Ovary (tissue), 9 donors: ENCODE data around the gene LRRC72. TPM values are rescaled to one million over a fixed set of nuclear protein-coding genes. Genes with fewer than 3 reads are reported as not detected.
A peak's percentile ranks its signal among the peaks of the same experiment; 100 is the strongest.

Experiments
- DNase-seq, 5 donors: peaks; one replicate each; pipeline ENCODE4 v3.0.0-alpha.2; 2019 to 2020
- H3K27ac ChIP-seq, 2 donors: fragments of 200-600 bp; one replicate each; pipeline versions ENCODE4 v1.5.1 to v1.8.0; 2019 to 2022
- H3K27me3 ChIP-seq: fragments of 200-600 bp; one replicate; pipeline ENCODE4 v1.8.0; 2022
- H3K36me3 ChIP-seq: fragments of 200-600 bp; sonication (generic); one replicate; pipeline ENCODE4 v1.5.1; 2019
- H3K4me1 ChIP-seq: one replicate; pipeline ENCODE4 v1.8.1; 2013; ENCODE audit warnings: mild to moderate bottlenecking, moderate library complexity; ENCODE audit not compliant: insufficient read depth
- H3K4me3 ChIP-seq: fragments of 200-600 bp; sonication (generic); one replicate; pipeline ENCODE4 v1.5.1; 2017
- H3K9me3 ChIP-seq, 2 donors: fragments of 200-600 bp in 1 of 2; sonication (generic) in 1 of 2; one replicate each; pipeline versions ENCODE4 v1.5.1 to v1.8.1; 2013 to 2019; ENCODE audit warnings: mild to moderate bottlenecking in 1 of 2, moderate library complexity in 1 of 2
- EP300 ChIP-seq: sonication (generic); formaldehyde crosslinking; IDR thresholded peaks from one replicate; pipeline ENCODE4 v1.6.1; 2017; ENCODE audit warnings: antibody characterized with exemption
- POLR2A ChIP-seq: fragments of 450-650 bp; IDR thresholded peaks from one replicate; pipeline ENCODE4 v1.6.1; 2017; ENCODE audit warnings: antibody characterized with exemption, mild to moderate bottlenecking, moderate library complexity
- WGBS, 3 donors: extraction: QIAGEN DNeasy Blood & Tissue Kit in 1 of 3; methylation state at CpG; one replicate each; pipeline versions ENCODE4 v1.1.5 to v1.1.7; 2013 to 2017; 5-methylcytosine and 5-hydroxymethylcytosine counted together
- intact Hi-C, 4 donors: fragments of 100-400 bp; cut with DNase I; formaldehyde crosslinking; loops; one replicate each; pipeline versions ENCODE4 v1.11.0 to v1.15.1; 2022 to 2023
- polyA plus RNA-seq, 2 donors: library from polyadenylated mRNA; stranded (reverse); fragments of 200-250 nt in 1 of 2; fragments of 350-450 nt in 1 of 2; fragmentation: Illumina TruSeq in 1 of 2; extraction: RNeasy Lipid Tissue Mini Kit (QIAGEN cat#74804) in 1 of 2; gene quantifications; one replicate each; pipeline ENCODE4 v1.2.3, GENCODE V29; 2013 to 2014
- total RNA-seq, 7 donors: library from RNA; depleted of rRNA in 2 of 7; stranded (reverse); fragments of >200 nt in 2 of 7; fragmentation: NEBNext Ultra II Directional in 3 of 7; extraction: Animal tissue kit (Norgen Biotek cat#: 25700) in 3 of 7; gene quantifications; one replicate each; pipeline versions ENCODE4 v1.1.0 to v1.2.4, GENCODE V29; 2016 to 2023
- TF ChIP-seq, protein P1 (sequence below), 3 donors: fragments of 450-650 bp in 2 of 3; fragments of 200-600 bp in 1 of 3; IDR thresholded peaks; one replicate each; pipeline versions ENCODE4 v1.5.1 to v1.8.0; 2016 to 2022; ENCODE audit warnings: antibody characterized with exemption in 3 of 3, mild to moderate bottlenecking in 1 of 3
- donor health status: DM: no; HTN: no; CAD: no; lungs with moderate emphysema.
- donor health status: DM: no; HTN: no; CAD: no.
- donor health status: Bipolar disorder and iron deficiency.
- donor health status: DM: yes; HTN: yes; CAD: no.
- donor health status: DM: no; HTN: no; CAD: no.
- donor health status: DM: yes; HTN: yes; CAD: no.

The LRRC72 gene
- total and polyA plus RNA-seq, 9 donors, result not detected

DNA sequence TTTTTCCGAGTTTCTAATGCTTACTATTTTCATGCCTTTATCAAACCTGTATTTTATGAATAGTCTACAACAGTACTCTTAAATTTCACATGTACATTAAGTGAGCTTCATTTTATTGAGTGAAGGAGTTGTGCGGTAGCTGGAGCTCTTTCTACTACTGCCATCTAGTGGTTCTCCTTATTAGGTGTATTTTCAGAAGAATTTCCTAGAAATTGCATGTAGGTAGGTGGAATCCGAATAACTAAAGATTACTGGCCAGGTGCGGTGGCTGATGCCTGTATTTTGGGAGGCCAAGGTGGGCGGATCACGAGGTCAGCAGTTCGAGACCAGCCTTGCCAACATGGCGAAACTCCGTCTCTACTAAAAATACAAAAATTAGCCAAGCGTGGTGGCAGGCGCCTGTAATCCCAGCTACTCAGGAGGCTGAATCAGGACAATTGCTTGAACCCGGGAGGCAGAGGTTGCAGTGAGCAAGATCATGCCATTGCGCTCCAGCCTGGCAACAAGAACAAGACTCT, 38.3 kb downstream of the LRRC72 start:
- 26 to 29% (median 28%) methylated on average over 13 of the region's 13 CpGs for WGBS, 3 donors
- TF ChIP-seq, protein P1, sequence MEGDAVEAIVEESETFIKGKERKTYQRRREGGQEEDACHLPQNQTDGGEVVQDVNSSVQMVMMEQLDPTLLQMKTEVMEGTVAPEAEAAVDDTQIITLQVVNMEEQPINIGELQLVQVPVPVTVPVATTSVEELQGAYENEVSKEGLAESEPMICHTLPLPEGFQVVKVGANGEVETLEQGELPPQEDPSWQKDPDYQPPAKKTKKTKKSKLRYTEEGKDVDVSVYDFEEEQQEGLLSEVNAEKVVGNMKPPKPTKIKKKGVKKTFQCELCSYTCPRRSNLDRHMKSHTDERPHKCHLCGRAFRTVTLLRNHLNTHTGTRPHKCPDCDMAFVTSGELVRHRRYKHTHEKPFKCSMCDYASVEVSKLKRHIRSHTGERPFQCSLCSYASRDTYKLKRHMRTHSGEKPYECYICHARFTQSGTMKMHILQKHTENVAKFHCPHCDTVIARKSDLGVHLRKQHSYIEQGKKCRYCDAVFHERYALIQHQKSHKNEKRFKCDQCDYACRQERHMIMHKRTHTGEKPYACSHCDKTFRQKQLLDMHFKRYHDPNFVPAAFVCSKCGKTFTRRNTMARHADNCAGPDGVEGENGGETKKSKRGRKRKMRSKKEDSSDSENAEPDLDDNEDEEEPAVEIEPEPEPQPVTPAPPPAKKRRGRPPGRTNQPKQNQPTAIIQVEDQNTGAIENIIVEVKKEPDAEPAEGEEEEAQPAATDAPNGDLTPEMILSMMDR (IDR thresholded peaks at IDR 0.05), result peak; percentile 15 to 41 (median 31)
- no peak for TF ChIP-seq EP300
- Histone ChIP-seq H3K4me1 (no peaks in the 10 kb centered on the region), H3K4me3 (no peak overlapping the region), H3K36me3 (no peaks in the 10 kb centered on the region), H3K9me3 (no peaks in the 10 kb centered on the region), H3K27me3 (no peaks in the 10 kb centered on the region), H3K27ac (no peak overlapping the region)
- DNase-seq, result no peak
- intact Hi-C loops, result loop anchor here in 2 of 4 donors (10.0 kb wide), 2 partner anchors 480 to 490 kb away; no protein-coding TSS in a partner anchor

- Histone ChIP-seq H3K27ac (no peak overlapping the region), H3K4me1 (no peaks in the 10 kb centered on the region), H3K36me3 (no peaks in the 10 kb centered on the region), H3K4me3 (no peak overlapping the region), H3K27me3 (no peaks in the 10 kb centered on the region), H3K9me3 (no peaks in the 10 kb centered on the region)
- WGBS, 3 donors, result 85 to 88% (median 86%) methylated on average over 4 of the region's 4 CpGs
- DNase-seq, result no peak
- intact Hi-C loops, result no loop called here
- TF ChIP-seq, protein P1 (IDR thresholded peaks at IDR 0.05), result no peak
- TF ChIP-seq POLR2A (no peak), EP300 (no peak)
Measured at GRCh38 chr7:16571941-16572340, 45.3 kb downstream of the LRRC72 start.

DNA sequence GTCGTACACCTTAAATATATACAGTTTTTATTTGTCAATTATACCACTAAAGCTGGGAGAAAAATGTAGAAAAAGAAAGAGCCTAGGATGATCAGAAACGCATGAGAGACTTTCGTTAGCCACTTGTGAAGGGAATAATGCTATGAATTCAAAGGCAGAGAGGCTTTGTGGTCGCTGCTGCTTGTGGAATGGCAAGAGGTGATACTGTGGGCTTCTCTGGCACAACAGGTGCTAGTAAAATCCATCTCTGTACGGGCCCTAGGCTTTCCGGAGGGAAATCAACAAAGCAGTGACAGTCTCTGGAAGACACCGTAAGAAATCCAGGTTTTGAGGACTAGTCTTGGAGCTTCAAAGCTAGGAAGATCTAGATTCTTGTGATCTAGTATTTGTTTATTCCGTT, 52.6 kb downstream of the LRRC72 start:
- TF ChIP-seq POLR2A, result no peak
- TF ChIP-seq, protein P1 (IDR thresholded peaks at IDR 0.05), result no peak
- no peak for TF ChIP-seq EP300
- Histone ChIP-seq H3K9me3 (no peaks in the 10 kb centered on the region), H3K4me3 (no peak overlapping the region), H3K36me3 (no peaks in the 10 kb centered on the region), H3K27me3 (no peaks in the 10 kb centered on the region), H3K27ac (no peak overlapping the region), H3K4me1 (no peaks in the 10 kb centered on the region)
- intact Hi-C loops, result no loop called here
- no peak for DNase-seq
- 81 to 84% (median 83%) methylated on average over 8 of the region's 8 CpGs for WGBS, 3 donors

GRCh38 chr7:16581286-16581685, 54.7 kb downstream of the LRRC72 start:
- Histone ChIP-seq H3K4me3 (no peak overlapping the region), H3K9me3 (no peaks in the 10 kb centered on the region), H3K27ac (no peak overlapping the region), H3K36me3 (no peaks in the 10 kb centered on the region), H3K27me3 (no peaks in the 10 kb centered on the region), H3K4me1 (no peaks in the 10 kb centered on the region)
- intact Hi-C loops, result no loop called here
- no peak for DNase-seq
- 23 to 38% (median 33%) methylated on average over 1 of the region's 1 CpG for WGBS, 3 donors
- TF ChIP-seq POLR2A (no peak), EP300 (no peak)
- TF ChIP-seq, protein P1 (IDR thresholded peaks at IDR 0.05), result no peak
